Measurements from ENCODE around the gene VSIG4. TPM values are rescaled to one million over a fixed set of nuclear protein-coding genes. Genes with fewer than 3 reads are reported as not detected.

Gene VSIG4
- total RNA-seq, 1 donor: 0.72 TPM

DNA sequence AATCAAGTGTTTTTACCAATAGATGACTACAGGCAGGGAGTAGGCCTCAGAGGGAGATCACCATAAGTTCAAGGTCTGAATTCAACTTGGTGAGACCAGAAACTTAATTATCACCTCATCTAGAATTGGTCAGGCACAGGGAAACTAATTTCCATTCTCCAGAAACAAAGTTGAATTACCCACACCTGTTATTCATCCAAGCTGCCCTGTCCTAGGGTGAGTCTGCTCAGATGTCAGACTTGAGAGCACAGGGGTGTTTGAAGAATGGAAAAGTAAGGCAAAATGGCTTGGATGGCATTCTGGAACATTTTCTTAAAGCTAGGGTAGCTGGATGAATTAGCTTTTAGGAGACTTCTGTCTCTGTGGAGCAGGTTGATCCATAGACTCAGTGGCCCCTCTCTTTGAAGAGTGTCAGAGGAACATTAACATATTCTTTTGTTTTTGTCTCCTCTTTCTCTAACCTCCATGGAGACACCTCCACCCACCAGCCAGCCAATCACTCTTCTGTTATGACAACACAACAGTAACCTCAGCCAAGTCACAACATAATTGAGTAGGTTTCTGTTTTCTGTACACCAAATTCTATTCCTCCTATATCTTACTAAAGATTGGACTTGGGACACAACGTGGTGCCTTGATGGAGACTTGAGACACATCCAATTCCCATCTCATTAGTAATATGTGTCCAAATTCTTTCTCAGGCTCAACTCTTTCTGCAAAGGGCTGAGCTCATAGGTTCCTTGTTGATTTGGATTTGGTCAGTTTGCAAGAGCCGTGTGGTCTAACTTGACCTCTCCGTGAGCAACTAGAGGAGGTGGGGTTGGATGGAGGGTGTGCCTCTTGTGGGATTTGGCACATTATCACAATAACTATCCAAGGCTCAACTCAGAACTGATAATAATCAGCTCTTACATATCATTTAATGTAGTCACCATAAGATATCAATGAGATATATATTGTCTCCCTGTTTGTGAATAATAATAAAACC is 45.1 kb downstream of the VSIG4 start:
- Histone ChIP-seq H3K27me3 (ENCODE audit: insufficient read depth, low read length) (no peaks in the 10 kb centered on the region), H2AFZ (ENCODE audit: low read length) (no peak overlapping the region), H3K4me3 (ENCODE audit: insufficient read depth, low read length) (no peak overlapping the region), H3K4me1 (ENCODE audit: insufficient read depth, low read length) (no peaks in the 10 kb centered on the region), H3K27ac (ENCODE audit: low read depth, low read length) (no peak overlapping the region), H4K20me1 (ENCODE audit: insufficient read depth, low read length) (no peaks in the 10 kb centered on the region), H3K79me2 (ENCODE audit: insufficient read depth, low read length) (no peaks in the 10 kb centered on the region), H3K4me2 (ENCODE audit: insufficient read depth, low read length) (no peak overlapping the region), H3K36me3 (ENCODE audit: insufficient read depth, low read length) (no peaks in the 10 kb centered on the region), H3K9me3 (ENCODE audit: low read depth, low read length) (no peaks in the 10 kb centered on the region)
- no peak for DNase-seq (ENCODE audit: insufficient read length, low spot score, missing footprints)
- no peak for TF ChIP-seq CTCF (IDR thresholded peaks at IDR 0.05; ENCODE audit: extremely low read depth, low read depth, low read length)

DNA sequence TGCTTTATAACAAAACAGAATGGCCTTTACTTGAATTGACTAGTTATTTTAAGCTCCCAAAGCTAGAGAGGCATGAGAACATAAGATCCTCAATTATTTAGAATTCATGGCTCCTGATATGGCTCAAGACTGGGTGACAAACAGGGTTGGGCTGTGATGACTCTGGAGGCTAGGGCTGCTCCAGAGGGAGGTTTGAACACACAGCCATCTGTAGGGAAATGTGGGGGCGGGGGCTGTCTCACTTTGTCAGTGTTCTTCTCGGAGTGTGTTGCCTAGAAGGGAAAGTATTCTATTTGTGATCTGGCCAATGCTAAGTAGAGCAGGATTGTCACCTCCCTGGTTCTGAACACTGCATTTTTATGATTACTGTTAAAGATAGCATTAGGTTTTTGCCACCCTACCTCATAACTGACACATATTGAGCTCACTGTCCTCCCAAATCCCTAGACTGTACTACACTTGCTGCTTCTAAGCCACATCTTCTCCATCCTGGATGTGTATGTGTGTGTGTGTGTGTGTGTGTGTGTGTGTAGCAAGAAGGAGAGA is 45.9 kb downstream of the VSIG4 start:
- H3K36me3 ChIP-seq (ENCODE audit: insufficient read depth, low read length): no peaks in the 10 kb centered on the region
- no peak for TF ChIP-seq CTCF (IDR thresholded peaks at IDR 0.05; ENCODE audit: extremely low read depth, low read depth, low read length)
- no peak overlapping the region for H2AFZ ChIP-seq (ENCODE audit: low read length)
- no peak overlapping the region for H3K27ac ChIP-seq (ENCODE audit: low read depth, low read length)
- H3K79me2 ChIP-seq (ENCODE audit: insufficient read depth, low read length): no peaks in the 10 kb centered on the region
- no peak for DNase-seq (ENCODE audit: insufficient read length, low spot score, missing footprints)
- no peaks in the 10 kb centered on the region for H3K4me1 ChIP-seq (ENCODE audit: insufficient read depth, low read length)
- H4K20me1 ChIP-seq (ENCODE audit: insufficient read depth, low read length): no peaks in the 10 kb centered on the region
- H3K9me3 ChIP-seq (ENCODE audit: low read depth, low read length): no peaks in the 10 kb centered on the region
- H3K4me2 ChIP-seq (ENCODE audit: insufficient read depth, low read length): no peak overlapping the region
- no peaks in the 10 kb centered on the region for H3K27me3 ChIP-seq (ENCODE audit: insufficient read depth, low read length)
- no peak overlapping the region for H3K4me3 ChIP-seq (ENCODE audit: insufficient read depth, low read length)

DNA sequence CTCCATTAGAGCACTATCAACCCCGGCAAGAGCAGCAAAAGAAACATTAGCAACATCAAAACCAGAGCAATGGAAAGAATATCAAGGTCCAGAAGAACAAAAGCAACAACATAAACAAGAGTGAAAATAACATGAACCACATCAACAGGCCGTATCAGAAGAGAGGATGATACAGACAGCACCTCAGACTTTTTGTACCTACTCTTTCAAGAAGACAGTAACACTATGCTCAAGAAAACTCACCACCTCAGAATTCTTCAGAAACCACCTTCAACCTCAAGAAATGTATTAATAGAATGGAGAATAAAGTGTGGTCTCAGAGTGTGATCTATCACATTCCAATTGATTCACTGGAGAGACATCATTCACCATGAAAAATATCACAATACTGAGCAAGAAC is 46.5 kb downstream of the VSIG4 start:
- Histone ChIP-seq H3K27ac (ENCODE audit: low read depth, low read length) (no peak overlapping the region), H3K36me3 (ENCODE audit: insufficient read depth, low read length) (no peaks in the 10 kb centered on the region), H2AFZ (ENCODE audit: low read length) (no peak overlapping the region), H3K27me3 (ENCODE audit: insufficient read depth, low read length) (no peaks in the 10 kb centered on the region), H3K4me2 (ENCODE audit: insufficient read depth, low read length) (no peak overlapping the region), H4K20me1 (ENCODE audit: insufficient read depth, low read length) (no peaks in the 10 kb centered on the region), H3K4me1 (ENCODE audit: insufficient read depth, low read length) (no peaks in the 10 kb centered on the region), H3K79me2 (ENCODE audit: insufficient read depth, low read length) (no peaks in the 10 kb centered on the region), H3K4me3 (ENCODE audit: insufficient read depth, low read length) (no peak overlapping the region), H3K9me3 (ENCODE audit: low read depth, low read length) (no peaks in the 10 kb centered on the region)
- TF ChIP-seq CTCF (IDR thresholded peaks at IDR 0.05; ENCODE audit: extremely low read depth, low read depth, low read length): no peak
- no peak for DNase-seq (ENCODE audit: insufficient read length, low spot score, missing footprints)

- no peaks in the 10 kb centered on the region for H3K27me3 ChIP-seq (ENCODE audit: insufficient read depth, low read length)
- H3K4me1 ChIP-seq (ENCODE audit: insufficient read depth, low read length): no peaks in the 10 kb centered on the region
- H3K9me3 ChIP-seq (ENCODE audit: low read depth, low read length): no peaks in the 10 kb centered on the region
- no peak overlapping the region for H2AFZ ChIP-seq (ENCODE audit: low read length)
- H3K79me2 ChIP-seq (ENCODE audit: insufficient read depth, low read length): no peaks in the 10 kb centered on the region
- no peak overlapping the region for H3K27ac ChIP-seq (ENCODE audit: low read depth, low read length)
- H3K36me3 ChIP-seq (ENCODE audit: insufficient read depth, low read length): no peaks in the 10 kb centered on the region
- H4K20me1 ChIP-seq (ENCODE audit: insufficient read depth, low read length): peaks cover 2% of the 10 kb centered on the region
- no peak for TF ChIP-seq CTCF (IDR thresholded peaks at IDR 0.05; ENCODE audit: extremely low read depth, low read depth, low read length)
- no peak overlapping the region for H3K4me3 ChIP-seq (ENCODE audit: insufficient read depth, low read length)
- no peak overlapping the region for H3K4me2 ChIP-seq (ENCODE audit: insufficient read depth, low read length)
- DNase-seq (ENCODE audit: insufficient read length, low spot score, missing footprints): no peak
These were observed 49.2 kb downstream of the VSIG4 start for GRCh38 chrX:65990702-65991101.

Data from osteoblast (primary cell).